ENCODE data around the gene C10orf62. TPM values are rescaled to one million over a fixed set of nuclear protein-coding genes. Genes with fewer than 3 reads are reported as not detected.
A peak's percentile ranks its signal among the peaks of the same experiment; 100 is the strongest.

The C10orf62 gene
- total and polyA plus RNA-seq, 2 of the 13 experiments (the other 11 are each of a cell fraction or from before 2014, with no cell fraction given) = 0.61 to 1.6 TPM

GRCh38 chr10:97640174-97640867 is 50.8 kb downstream of the C10orf62 start, which contains the start of gene PI4K2A (continued):
- TF ChIP-seq THRA (CRISPR knock-in tag; IDR thresholded peaks at IDR 0.05; ENCODE audit: borderline replicate concordance) (peak; percentile 20; the same call in 1 of the 2 replicates), U2AF2 (IDR thresholded peaks at IDR 0.05; ENCODE audit: low read depth, low read length) (no peak), DMAP1 (CRISPR knock-in tag; IDR thresholded peaks at IDR 0.05) (0 out of 2 replicates have a peak, but pooled peaks have one; percentile 4), TFAP4 (IDR thresholded peaks at IDR 0.05; ENCODE audit: borderline replicate concordance, low read depth) (0 out of 2 replicates have a peak, but pooled peaks have one; percentile 6), NR0B2 (CRISPR knock-in tag; IDR thresholded peaks at IDR 0.05) (no peak), BRD4 (CRISPR knock-in tag; IDR thresholded peaks at IDR 0.05) (no peak), HOXA7 (CRISPR knock-in tag; IDR thresholded peaks at IDR 0.05) (no peak), TFDP2 (CRISPR knock-in tag; IDR thresholded peaks at IDR 0.05) (peak; percentile 93), DR1 (CRISPR knock-in tag; IDR thresholded peaks at IDR 0.05) (peak; percentile 54; the same call in 1 of the 2 replicates), E2F1 (CRISPR knock-in tag; IDR thresholded peaks at IDR 0.05) (peak; percentile 55; the same call in 1 of the 2 replicates), ZNF639 (CRISPR knock-in tag; conservative IDR thresholded peaks at IDR 0.05) (no peak), FOXP4 (CRISPR knock-in tag; IDR thresholded peaks at IDR 0.05) (peak; percentile 41; the same call in 1 of the 2 replicates), FOXA1 (IDR thresholded peaks at IDR 0.05) (no peak; the same call in 1 of the 2 replicates), FOXA1 (CRISPR knock-in tag; IDR thresholded peaks at IDR 0.05) (peak; percentile 96), ARID4A (CRISPR knock-in tag; IDR thresholded peaks at IDR 0.05; ENCODE audit: borderline replicate concordance) (peak; percentile 84; the same call in 1 of the 2 replicates)
